Muscle of back (tissue), 13 donors: ENCODE measurements around the gene CCDC171. TPM values are rescaled to one million over a fixed set of nuclear protein-coding genes. Genes with fewer than 3 reads are reported as not detected.
"Not testable (repeated sequence)": the region's sequence is repeated elsewhere in the genome, so short reads cannot be mapped to it uniquely, and the experiment has no call there.

Experiments used
- DNase-seq, 3 donors: peaks; one replicate each; pipeline versions ENCODE4 v3.0.0 to v3.0.0-alpha.2; 2013
- long read RNA-seq, 9 donors: transcript quantifications; one replicate each; lab custom pipeline, GENCODE V29; 2026
- polyA plus RNA-seq, 10 donors: library from polyadenylated mRNA; unstranded; fragments of 120-200 nt; gene quantifications; one replicate each; pipeline ENCODE4 v1.2.1, GENCODE V29; 2013; ENCODE audit not compliant: insufficient read length in 10 of 10

CCDC171 gene
- polyA plus RNA-seq: 1 to 10 TPM in 9 of 10 donors, under 1 TPM in 1; 0.98 to 3.7 (median 2.2) TPM
- long read RNA-seq, donor 1: 0 reads
- long read RNA-seq, donor 2: 0 reads
- long read RNA-seq, donor 3: 0 reads
- long read RNA-seq, donor 4: 0 reads
- long read RNA-seq, donor 5: 0 reads
- long read RNA-seq, donor 6: 0 reads
- long read RNA-seq, donor 7: 0 reads
- long read RNA-seq, donor 8: 0 reads
- long read RNA-seq, donor 9: 0 reads

- DNase-seq: peak; percentile 96 to 99 (median 97)
Observed at GRCh38 chr9:15552636-15553527, at the start of gene CCDC171. TSS of gene CCDC171 (plus strand) at chr9:15553043. CDS start at chr9:15564089, 11,046 bp downstream.

- no peak for DNase-seq
Observed at GRCh38 chr9:15505921-15506320, 46.9 kb upstream of the CCDC171 start.

- DNase-seq: peak in 2 of 3 donors; percentile 21 to 47
Observed at GRCh38 chr9:15509931-15510788, 42.7 kb upstream of the CCDC171 start.

GRCh38 chr9:15510789-15511575, 41.9 kb upstream of the CCDC171 start, which contains the start of gene PSIP1:
TSS of gene PSIP1 (minus strand) at chr9:15510970. CDS start at chr9:15510188, 782 bp downstream.
- peak; percentile 86 to 96 (median 90) for DNase-seq

- no peak for DNase-seq
Observed at GRCh38 chr9:15512204-15512603, 40.6 kb upstream of the CCDC171 start.

- DNase-seq: no peak
Observed at GRCh38 chr9:15512889-15513288, 40.0 kb upstream of the CCDC171 start.

GRCh38 chr9:15513335-15513734, 39.5 kb upstream of the CCDC171 start:
- DNase-seq: no peak

- no peak for DNase-seq
Observed at GRCh38 chr9:15519831-15520230, 33.0 kb upstream of the CCDC171 start.

- no peak for DNase-seq
Observed at GRCh38 chr9:15521254-15521653, 31.6 kb upstream of the CCDC171 start.

GRCh38 chr9:15522130-15522755, 30.6 kb upstream of the CCDC171 start:
- DNase-seq: no peak

- no peak for DNase-seq
Observed at GRCh38 chr9:15524845-15525455, 27.9 kb upstream of the CCDC171 start.

- DNase-seq: no peak
Observed at GRCh38 chr9:15525958-15526357, 26.9 kb upstream of the CCDC171 start.

- DNase-seq: not testable (repeated sequence)
Observed at GRCh38 chr9:15527035-15527434, 25.8 kb upstream of the CCDC171 start.

- no peak for DNase-seq
Observed at GRCh38 chr9:15529566-15530324, 23.1 kb upstream of the CCDC171 start.

GRCh38 chr9:15531380-15531779, 21.5 kb upstream of the CCDC171 start:
- no peak for DNase-seq

GRCh38 chr9:15541872-15542271, 11.0 kb upstream of the CCDC171 start:
- no peak for DNase-seq

GRCh38 chr9:15542624-15543023, 10.2 kb upstream of the CCDC171 start:
- DNase-seq: no peak

- DNase-seq: no peak
Observed at GRCh38 chr9:15543047-15543813, 9.6 kb upstream of the CCDC171 start.

- no peak for DNase-seq
Observed at GRCh38 chr9:15549611-15550010, 3.2 kb upstream of the CCDC171 start.
